Measurements from ENCODE around the gene CAMK2A. TPM values are rescaled to one million over a fixed set of nuclear protein-coding genes. Genes with fewer than 3 reads are reported as not detected.

Gene CAMK2A
- total RNA-seq, 1 experiment from 2014 or later = 2.1 TPM

- no peak for DNase-seq (ENCODE audit: low read depth)
Observed at GRCh38 chr5:150188146-150188842, 101.3 kb downstream of the CAMK2A start.

- no peak for DNase-seq (ENCODE audit: low read depth)
Observed at GRCh38 chr5:150186897-150187296, 102.7 kb downstream of the CAMK2A start.

GRCh38 chr5:150186137-150186536, 103.4 kb downstream of the CAMK2A start:
- DNase-seq (ENCODE audit: low read depth) = no peak

- no peak for DNase-seq (ENCODE audit: low read depth)
Observed at GRCh38 chr5:150184990-150185912, 104.3 kb downstream of the CAMK2A start.

- no peak for DNase-seq (ENCODE audit: low read depth)
Observed at GRCh38 chr5:150184006-150184405, 105.6 kb downstream of the CAMK2A start.

GRCh38 chr5:150183436-150183835, 106.1 kb downstream of the CAMK2A start:
- no peak for DNase-seq (ENCODE audit: low read depth)

- no peak for DNase-seq (ENCODE audit: low read depth)
Observed at GRCh38 chr5:150182774-150183173, 106.8 kb downstream of the CAMK2A start.

- no peak for DNase-seq (ENCODE audit: low read depth)
Observed at GRCh38 chr5:150181766-150182545, 107.6 kb downstream of the CAMK2A start.

GRCh38 chr5:150181027-150181426, 108.5 kb downstream of the CAMK2A start:
- DNase-seq (ENCODE audit: low read depth) = no peak

GRCh38 chr5:150180241-150181026, 109.1 kb downstream of the CAMK2A start:
- no peak for DNase-seq (ENCODE audit: low read depth)

- no peak for DNase-seq (ENCODE audit: low read depth)
Observed at GRCh38 chr5:150179019-150179620, 110.5 kb downstream of the CAMK2A start.

GRCh38 chr5:150178262-150178661, 111.3 kb downstream of the CAMK2A start:
- DNase-seq (ENCODE audit: low read depth) = no peak

- DNase-seq (ENCODE audit: low read depth) = no peak
Observed at GRCh38 chr5:150177721-150178120, 111.9 kb downstream of the CAMK2A start.

GRCh38 chr5:150176745-150177477, 112.7 kb downstream of the CAMK2A start:
- no peak for DNase-seq (ENCODE audit: low read depth)

- peak; percentile 27 for DNase-seq (ENCODE audit: low read depth)
Observed at GRCh38 chr5:150175536-150175935, 114.0 kb downstream of the CAMK2A start.

GRCh38 chr5:150175076-150175475, 114.5 kb downstream of the CAMK2A start:
- no peak for DNase-seq (ENCODE audit: low read depth)

GRCh38 chr5:150174285-150174684, 115.3 kb downstream of the CAMK2A start:
- DNase-seq (ENCODE audit: low read depth) = no peak

- no peak for DNase-seq (ENCODE audit: low read depth)
Observed at GRCh38 chr5:150173161-150173560, 116.4 kb downstream of the CAMK2A start.

- DNase-seq (ENCODE audit: low read depth) = no peak
Observed at GRCh38 chr5:150172556-150172955, 117.0 kb downstream of the CAMK2A start.

GRCh38 chr5:150172145-150172544, 117.4 kb downstream of the CAMK2A start:
- no peak for DNase-seq (ENCODE audit: low read depth)
